HG03103 (cell line): ENCODE data around the gene LAMA2.
"Not testable (repeated sequence)": the region's sequence is repeated elsewhere in the genome, so short reads cannot be mapped to it uniquely, and the experiment has no call there.

ENCODE experiments used
- ATAC-seq: cut with Tn5 transposase; IDR thresholded peaks from one replicate; pipeline ENCODE4 v1.9.1; 2021; ENCODE audit warnings: low read depth; ENCODE audit not compliant: unreplicated experiment

Gene LAMA2

GRCh38 chr6:129006724-129007514, 124.0 kb downstream of the LAMA2 start:
- ATAC-seq = no peak

GRCh38 chr6:129007701-129008373, 124.9 kb downstream of the LAMA2 start:
- ATAC-seq = no peak

- no peak for ATAC-seq
Observed at GRCh38 chr6:129008591-129008990, 125.7 kb downstream of the LAMA2 start.

GRCh38 chr6:129009851-129010250, 126.9 kb downstream of the LAMA2 start:
- no peak for ATAC-seq

- no peak for ATAC-seq
Observed at GRCh38 chr6:129014302-129014701, 131.4 kb downstream of the LAMA2 start.

- ATAC-seq = no peak
Observed at GRCh38 chr6:129015721-129016120, 132.8 kb downstream of the LAMA2 start.

- no peak for ATAC-seq
Observed at GRCh38 chr6:129016844-129017243, 133.9 kb downstream of the LAMA2 start.

GRCh38 chr6:129022011-129022553, 139.1 kb downstream of the LAMA2 start:
- ATAC-seq = no peak

- no peak for ATAC-seq
Observed at GRCh38 chr6:129026601-129027000, 143.7 kb downstream of the LAMA2 start.

- ATAC-seq = no peak
Observed at GRCh38 chr6:129029778-129030177, 146.8 kb downstream of the LAMA2 start.

- ATAC-seq = no peak
Observed at GRCh38 chr6:129030215-129030614, 147.3 kb downstream of the LAMA2 start.

GRCh38 chr6:129031051-129031599, 148.2 kb downstream of the LAMA2 start:
- ATAC-seq = no peak

- ATAC-seq = no peak
Observed at GRCh38 chr6:129032602-129033001, 149.7 kb downstream of the LAMA2 start.

- no peak for ATAC-seq
Observed at GRCh38 chr6:129033180-129033579, 150.2 kb downstream of the LAMA2 start.

GRCh38 chr6:129033581-129033980, 150.6 kb downstream of the LAMA2 start:
- ATAC-seq = no peak

- no peak for ATAC-seq
Observed at GRCh38 chr6:129041563-129041962, 158.6 kb downstream of the LAMA2 start.

- ATAC-seq = no peak
Observed at GRCh38 chr6:129046526-129046925, 163.6 kb downstream of the LAMA2 start.

GRCh38 chr6:129047834-129048233, 164.9 kb downstream of the LAMA2 start:
- ATAC-seq = no peak

- ATAC-seq = no peak
Observed at GRCh38 chr6:129050086-129050485, 167.1 kb downstream of the LAMA2 start.

GRCh38 chr6:129053143-129053542, 170.2 kb downstream of the LAMA2 start:
- ATAC-seq = not testable (repeated sequence)

- no peak for ATAC-seq
Observed at GRCh38 chr6:129055796-129056195, 172.9 kb downstream of the LAMA2 start.
